ENCODE measurements around the gene CPNE5.

DNA sequence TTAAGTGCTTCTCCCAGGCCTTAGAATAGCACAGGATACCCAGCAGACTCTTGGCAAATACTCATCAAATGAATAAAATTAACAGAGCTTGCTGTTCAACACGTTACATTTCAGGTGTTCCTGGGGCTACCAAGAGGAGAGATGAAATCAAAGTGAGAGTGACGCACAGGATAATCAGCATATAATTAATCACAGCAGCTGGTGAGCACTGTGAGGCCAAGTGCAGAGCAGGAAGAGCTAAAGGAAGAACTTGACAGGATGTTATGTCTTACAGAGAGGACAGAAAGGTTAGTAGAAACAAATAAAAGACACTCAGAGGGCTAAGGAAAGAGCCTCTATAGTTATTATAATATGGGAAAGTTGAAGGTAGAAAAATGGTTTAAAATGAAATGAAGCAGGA lies 26.6 kb upstream of the CPNE5 start:
- TF ChIP-seq CTCF (IDR thresholded peaks at IDR 0.05; ENCODE audit: insufficient read depth, low read length), result no peak
- TF ChIP-seq, protein P1, sequence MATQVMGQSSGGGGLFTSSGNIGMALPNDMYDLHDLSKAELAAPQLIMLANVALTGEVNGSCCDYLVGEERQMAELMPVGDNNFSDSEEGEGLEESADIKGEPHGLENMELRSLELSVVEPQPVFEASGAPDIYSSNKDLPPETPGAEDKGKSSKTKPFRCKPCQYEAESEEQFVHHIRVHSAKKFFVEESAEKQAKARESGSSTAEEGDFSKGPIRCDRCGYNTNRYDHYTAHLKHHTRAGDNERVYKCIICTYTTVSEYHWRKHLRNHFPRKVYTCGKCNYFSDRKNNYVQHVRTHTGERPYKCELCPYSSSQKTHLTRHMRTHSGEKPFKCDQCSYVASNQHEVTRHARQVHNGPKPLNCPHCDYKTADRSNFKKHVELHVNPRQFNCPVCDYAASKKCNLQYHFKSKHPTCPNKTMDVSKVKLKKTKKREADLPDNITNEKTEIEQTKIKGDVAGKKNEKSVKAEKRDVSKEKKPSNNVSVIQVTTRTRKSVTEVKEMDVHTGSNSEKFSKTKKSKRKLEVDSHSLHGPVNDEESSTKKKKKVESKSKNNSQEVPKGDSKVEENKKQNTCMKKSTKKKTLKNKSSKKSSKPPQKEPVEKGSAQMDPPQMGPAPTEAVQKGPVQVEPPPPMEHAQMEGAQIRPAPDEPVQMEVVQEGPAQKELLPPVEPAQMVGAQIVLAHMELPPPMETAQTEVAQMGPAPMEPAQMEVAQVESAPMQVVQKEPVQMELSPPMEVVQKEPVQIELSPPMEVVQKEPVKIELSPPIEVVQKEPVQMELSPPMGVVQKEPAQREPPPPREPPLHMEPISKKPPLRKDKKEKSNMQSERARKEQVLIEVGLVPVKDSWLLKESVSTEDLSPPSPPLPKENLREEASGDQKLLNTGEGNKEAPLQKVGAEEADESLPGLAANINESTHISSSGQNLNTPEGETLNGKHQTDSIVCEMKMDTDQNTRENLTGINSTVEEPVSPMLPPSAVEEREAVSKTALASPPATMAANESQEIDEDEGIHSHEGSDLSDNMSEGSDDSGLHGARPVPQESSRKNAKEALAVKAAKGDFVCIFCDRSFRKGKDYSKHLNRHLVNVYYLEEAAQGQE (IDR thresholded peaks at IDR 0.05; ENCODE audit: insufficient replicate concordance, low read depth), result no peak
- no peak for TF ChIP-seq POLR2AphosphoS5 (IDR thresholded peaks at IDR 0.05; ENCODE audit: low read depth)
- TF ChIP-seq GABPA (IDR thresholded peaks at IDR 0.05; ENCODE audit: low read depth), result no peak
